ENCODE measurements around the gene GKN2. TPM values are rescaled to one million over a fixed set of nuclear protein-coding genes. Genes with fewer than 3 reads are reported as not detected.

The GKN2 gene
- total RNA-seq, 1 experiment from 2014 or later, result not detected

DNA sequence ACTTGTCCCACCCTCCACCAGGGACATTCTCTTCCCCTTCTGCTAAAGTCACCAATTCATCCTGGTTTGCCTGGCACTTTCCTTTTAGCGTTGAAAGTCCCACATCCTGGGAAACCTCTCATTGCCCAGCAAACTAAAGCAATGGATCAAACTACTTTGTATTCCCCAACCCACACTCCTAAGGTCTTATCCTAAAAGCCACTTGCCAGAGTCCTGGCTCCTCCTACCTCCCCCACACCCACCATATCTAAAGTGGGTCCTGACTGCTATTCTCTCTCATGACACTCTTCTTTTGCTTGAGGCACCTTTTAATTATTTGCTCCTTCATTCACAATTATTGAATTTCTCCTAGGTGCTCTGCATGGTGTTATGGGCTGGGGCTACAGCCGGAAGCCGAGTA lies 40.6 kb downstream of the GKN2 start:
- H2AFZ ChIP-seq (ENCODE audit: low read depth, low read length, poor library complexity, severe bottlenecking), result no peak overlapping the region
- no peak overlapping the region for H3K27ac ChIP-seq (ENCODE audit: low read depth, low read length)
- no peaks in the 10 kb centered on the region for H3K79me2 ChIP-seq (ENCODE audit: insufficient read depth, low read length)
- no peak for ATAC-seq
- H3K27me3 ChIP-seq (ENCODE audit: insufficient read depth, low read length), result no peaks in the 10 kb centered on the region
- no peak for DNase-seq (ENCODE audit: low read depth, low spot score)
- no TSS peak for BruUV-seq (replicated peaks)
- POLR2A ChIA-PET, result no interaction called here
- H3K9me2 ChIP-seq (ENCODE audit: insufficient read depth), result no peaks in the 10 kb centered on the region
- no peaks in the 10 kb centered on the region for H4K20me1 ChIP-seq (ENCODE audit: insufficient read depth)
- TF ChIP-seq POLR2A (IDR thresholded peaks at IDR 0.05; ENCODE audit: borderline replicate concordance, extremely low read depth, insufficient read depth, insufficient read length), result no peak
- TF ChIP-seq CEBPB (IDR thresholded peaks at IDR 0.05; ENCODE audit: low read depth), result no peak
- TF ChIP-seq SRF (IDR thresholded peaks at IDR 0.05; ENCODE audit: low read depth), result no peak
- no peak for TF ChIP-seq TCF7L2 (IDR thresholded peaks at IDR 0.05; ENCODE audit: borderline replicate concordance, extremely low read depth, insufficient read depth, insufficient read length)
- no peak for TF ChIP-seq ZFX (IDR thresholded peaks at IDR 0.05)
- no peak for TF ChIP-seq CBX3 (IDR thresholded peaks at IDR 0.05; ENCODE audit: low read depth)
- no peak for TF ChIP-seq ZNF274 (IDR thresholded peaks at IDR 0.05; ENCODE audit: low read depth, low read length)
- TF ChIP-seq, protein P1, sequence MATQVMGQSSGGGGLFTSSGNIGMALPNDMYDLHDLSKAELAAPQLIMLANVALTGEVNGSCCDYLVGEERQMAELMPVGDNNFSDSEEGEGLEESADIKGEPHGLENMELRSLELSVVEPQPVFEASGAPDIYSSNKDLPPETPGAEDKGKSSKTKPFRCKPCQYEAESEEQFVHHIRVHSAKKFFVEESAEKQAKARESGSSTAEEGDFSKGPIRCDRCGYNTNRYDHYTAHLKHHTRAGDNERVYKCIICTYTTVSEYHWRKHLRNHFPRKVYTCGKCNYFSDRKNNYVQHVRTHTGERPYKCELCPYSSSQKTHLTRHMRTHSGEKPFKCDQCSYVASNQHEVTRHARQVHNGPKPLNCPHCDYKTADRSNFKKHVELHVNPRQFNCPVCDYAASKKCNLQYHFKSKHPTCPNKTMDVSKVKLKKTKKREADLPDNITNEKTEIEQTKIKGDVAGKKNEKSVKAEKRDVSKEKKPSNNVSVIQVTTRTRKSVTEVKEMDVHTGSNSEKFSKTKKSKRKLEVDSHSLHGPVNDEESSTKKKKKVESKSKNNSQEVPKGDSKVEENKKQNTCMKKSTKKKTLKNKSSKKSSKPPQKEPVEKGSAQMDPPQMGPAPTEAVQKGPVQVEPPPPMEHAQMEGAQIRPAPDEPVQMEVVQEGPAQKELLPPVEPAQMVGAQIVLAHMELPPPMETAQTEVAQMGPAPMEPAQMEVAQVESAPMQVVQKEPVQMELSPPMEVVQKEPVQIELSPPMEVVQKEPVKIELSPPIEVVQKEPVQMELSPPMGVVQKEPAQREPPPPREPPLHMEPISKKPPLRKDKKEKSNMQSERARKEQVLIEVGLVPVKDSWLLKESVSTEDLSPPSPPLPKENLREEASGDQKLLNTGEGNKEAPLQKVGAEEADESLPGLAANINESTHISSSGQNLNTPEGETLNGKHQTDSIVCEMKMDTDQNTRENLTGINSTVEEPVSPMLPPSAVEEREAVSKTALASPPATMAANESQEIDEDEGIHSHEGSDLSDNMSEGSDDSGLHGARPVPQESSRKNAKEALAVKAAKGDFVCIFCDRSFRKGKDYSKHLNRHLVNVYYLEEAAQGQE (IDR thresholded peaks at IDR 0.05; ENCODE audit: low read depth), result no peak
- TF ChIP-seq, protein P2, sequence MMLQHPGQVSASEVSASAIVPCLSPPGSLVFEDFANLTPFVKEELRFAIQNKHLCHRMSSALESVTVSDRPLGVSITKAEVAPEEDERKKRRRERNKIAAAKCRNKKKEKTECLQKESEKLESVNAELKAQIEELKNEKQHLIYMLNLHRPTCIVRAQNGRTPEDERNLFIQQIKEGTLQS (IDR thresholded peaks at IDR 0.05), result no peak
- TF ChIP-seq EGR1 (IDR thresholded peaks at IDR 0.05; ENCODE audit: low read depth), result no peak
- no peak for TF ChIP-seq SIN3A (IDR thresholded peaks at IDR 0.05; ENCODE audit: low read depth)
- TF ChIP-seq RAD21 (IDR thresholded peaks at IDR 0.05; ENCODE audit: low read depth), result no peak
- no peak for TF ChIP-seq JUND (IDR thresholded peaks at IDR 0.05)
- TF ChIP-seq FOSL1 (IDR thresholded peaks at IDR 0.05; ENCODE audit: low read depth), result no peak
- no peak for TF ChIP-seq YY1 (IDR thresholded peaks at IDR 0.05; ENCODE audit: extremely low read depth, insufficient replicate concordance, low read depth, low read length)
- no peak for TF ChIP-seq ELF1 (IDR thresholded peaks at IDR 0.05; ENCODE audit: borderline replicate concordance, low read depth)
- no peak for TF ChIP-seq POLR2AphosphoS5 (IDR thresholded peaks at IDR 0.05; ENCODE audit: low read depth, low read length)
- TF ChIP-seq EZH2phosphoT487 (IDR thresholded peaks at IDR 0.05; ENCODE audit: borderline replicate concordance), result no peak
- no peak for TF ChIP-seq SP1 (IDR thresholded peaks at IDR 0.05; ENCODE audit: low read depth)
- TF ChIP-seq CTCF (IDR thresholded peaks at IDR 0.05 in 2 of 3, conservative IDR thresholded peaks at IDR 0.05 in 1 of 3; ENCODE audit: borderline replicate concordance in 1 of 3, insufficient read depth in 1 of 3, low read depth in 2 of 3, low read length in 2 of 3), result no peak
- no peak overlapping the region for H3K4me3 ChIP-seq (replicated peaks in 1 of 2; ENCODE audit: low read depth in 1 of 2, low read length in 2 of 2)
- CTCF ChIA-PET, result interaction anchor here (0.7 kb wide), 1 partner anchor 13 kb away, joined by 3 read pairs; no protein-coding TSS in a partner anchor
- no peaks in the 10 kb centered on the region for H3K36me3 ChIP-seq (ENCODE audit: control insufficient read depth in 1 of 2, insufficient read depth in 2 of 2, low read length in 2 of 2)
- no peak overlapping the region for H3K9ac ChIP-seq (ENCODE audit: low read length)
- no peaks in the 10 kb centered on the region for H3K9me3 ChIP-seq (ENCODE audit: control insufficient read depth in 1 of 2, insufficient read depth in 1 of 2, low read depth in 1 of 2, low read length in 2 of 2)
- peaks cover 20 to 23% of the 10 kb centered on the region in 2 experiments for H3K4me1 ChIP-seq (ENCODE audit: control insufficient read depth in 1 of 2, insufficient read depth in 2 of 2, low read length in 2 of 2)
- intact Hi-C loops (cut with micrococcal nuclease), result no loop called here
- RAD21 ChIA-PET (ENCODE audit: low non-redundant PET in 1 of 2, low total read pairs in 2 of 2, uncharacterized antibody in 2 of 2, unreplicated experiment in 2 of 2), result no interaction called here
- H3K4me2 ChIP-seq (ENCODE audit: low read length), result no peak overlapping the region
